Skeletal muscle cell (primary cell): ENCODE data around the gene DNAH9.

Experiments
- DNase-seq: peaks from one replicate; pipeline ENCODE4 v3.0.0-alpha.2; 2010; ENCODE audit warnings: low read depth
- H3K4me3 ChIP-seq: 2 replicates; pipeline ENCODE4 v1.5.1; 2011; ENCODE audit warnings: low read depth, mild to moderate bottlenecking, control low read depth, low read length, moderate library complexity

Gene DNAH9

GRCh38 chr17:11601661-11602060 lies 3.4 kb downstream of the DNAH9 start:
- no peak overlapping the region for H3K4me3 ChIP-seq
- no peak for DNase-seq

GRCh38 chr17:11608396-11608795 lies 10.1 kb downstream of the DNAH9 start:
- DNase-seq = no peak
- H3K4me3 ChIP-seq = no peak overlapping the region

DNA sequence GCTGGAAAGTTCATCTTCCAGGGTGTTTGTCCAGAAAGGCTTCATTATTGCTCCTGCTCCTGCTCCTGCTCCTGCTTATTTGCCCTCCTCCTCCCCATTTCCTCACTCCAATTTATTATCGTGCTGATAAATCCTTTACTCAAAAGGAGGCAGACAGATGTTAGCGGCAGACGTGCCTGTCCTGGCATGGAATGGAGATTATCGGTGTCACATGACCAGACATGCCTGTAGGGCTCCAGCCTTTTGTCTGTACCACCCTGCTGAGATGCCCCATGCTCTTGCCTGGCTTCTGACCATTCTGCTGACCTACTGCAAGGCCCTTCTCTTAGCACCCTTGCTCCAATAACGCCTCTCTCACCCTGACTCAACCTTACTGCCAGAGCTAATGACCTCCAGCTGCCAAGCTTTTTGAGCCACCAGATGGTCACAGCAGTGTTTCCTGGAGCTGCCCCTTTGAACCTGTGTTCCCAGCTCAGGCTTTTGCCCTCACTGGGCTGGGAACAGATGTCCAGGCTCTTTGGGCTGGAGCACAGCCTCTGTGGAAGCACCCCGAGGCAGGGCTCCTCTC lies 12.8 kb downstream of the DNAH9 start:
- DNase-seq = no peak
- H3K4me3 ChIP-seq = no peak overlapping the region

GRCh38 chr17:11612956-11613355 lies 14.7 kb downstream of the DNAH9 start:
- DNase-seq = no peak
- no peak overlapping the region for H3K4me3 ChIP-seq

DNA sequence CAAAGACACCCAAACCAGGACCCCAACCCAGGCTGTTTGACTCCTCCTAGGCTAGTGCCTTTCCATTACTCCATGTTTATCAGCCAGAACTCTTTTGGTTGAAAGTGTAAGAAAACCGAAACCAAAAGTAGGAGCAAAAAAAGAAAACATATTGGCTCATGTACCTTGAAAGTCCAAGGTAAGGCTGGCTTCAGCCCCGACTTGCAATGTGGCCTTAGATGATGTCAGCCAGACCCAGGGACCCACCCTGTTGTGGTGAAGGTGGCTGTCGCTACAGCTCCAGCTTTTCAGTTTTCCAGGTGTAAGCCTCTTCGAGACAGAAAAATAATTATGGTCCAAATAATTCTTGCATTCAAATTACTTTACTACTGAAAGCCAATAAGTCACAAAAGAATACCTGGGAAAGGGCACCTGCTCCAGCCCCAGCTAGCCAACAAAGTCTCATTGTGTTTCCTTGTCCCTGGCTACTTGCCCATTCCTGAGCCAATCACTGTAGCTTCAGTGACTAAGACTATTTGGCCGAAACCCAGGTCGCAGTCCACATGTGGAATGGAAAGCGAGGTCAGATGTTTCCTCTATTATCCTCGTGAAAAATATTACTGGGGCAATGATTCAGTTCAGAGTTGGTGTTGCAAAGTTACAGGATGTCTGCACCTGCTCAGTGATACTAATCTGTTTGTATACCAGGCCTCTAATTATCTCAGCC lies 20.7 kb downstream of the DNAH9 start:
- DNase-seq = no peak
- no peak overlapping the region for H3K4me3 ChIP-seq

DNA sequence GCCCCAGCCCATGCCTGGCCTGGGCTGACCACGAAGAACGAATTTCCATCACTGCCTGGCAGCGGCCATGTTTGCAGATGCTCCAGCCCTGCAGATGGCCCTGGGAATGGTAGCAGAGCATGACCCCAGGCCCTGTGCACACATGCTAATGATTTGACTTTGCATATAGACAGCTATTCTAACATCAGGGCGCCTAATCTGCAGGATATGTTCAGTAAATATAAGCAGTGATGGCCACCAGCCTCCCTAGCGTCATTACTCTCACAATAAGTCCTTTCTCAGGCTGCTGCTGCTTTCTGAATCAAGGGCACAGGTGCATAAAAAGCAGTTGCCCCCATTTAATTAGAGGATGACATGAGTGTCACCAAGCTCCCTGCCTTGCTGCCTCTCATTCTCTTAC lies 24.2 kb downstream of the DNAH9 start:
- no peak for DNase-seq
- no peak overlapping the region for H3K4me3 ChIP-seq

GRCh38 chr17:11624976-11625375 lies 26.7 kb downstream of the DNAH9 start:
- no peak for DNase-seq
- H3K4me3 ChIP-seq = no peak overlapping the region

GRCh38 chr17:11625878-11626277 lies 27.6 kb downstream of the DNAH9 start:
- no peak overlapping the region for H3K4me3 ChIP-seq
- no peak for DNase-seq

DNA sequence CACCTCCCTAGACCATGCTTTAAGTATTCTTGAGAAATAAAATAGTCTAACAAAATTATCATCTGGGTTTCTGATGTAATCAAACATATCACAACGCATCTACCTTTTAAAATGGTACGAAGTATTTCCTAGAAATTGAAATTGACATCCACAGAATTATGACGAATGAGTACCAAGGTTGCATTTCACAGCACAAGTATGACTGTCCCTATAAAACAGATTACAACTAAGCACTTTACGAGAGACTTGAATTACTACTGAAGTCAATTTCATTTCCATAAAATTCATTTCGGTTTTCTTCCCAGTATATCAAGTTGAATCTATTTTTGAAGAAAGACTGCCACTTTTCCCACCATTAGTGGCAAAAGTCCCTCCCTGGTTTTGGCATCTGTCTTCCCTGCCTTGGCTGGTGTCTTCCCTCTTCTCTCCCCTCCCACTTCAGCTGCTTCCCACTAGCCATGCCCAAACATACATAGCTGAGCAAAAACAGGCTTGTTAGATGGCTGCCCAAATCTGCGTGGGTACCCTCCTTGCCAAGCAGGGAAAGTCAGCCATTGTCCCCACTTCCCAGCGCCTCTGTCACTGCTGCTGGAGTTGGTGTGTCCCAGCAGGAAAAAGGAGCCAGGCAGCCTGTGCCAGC lies 29.2 kb downstream of the DNAH9 start:
- no peak for DNase-seq
- H3K4me3 ChIP-seq = no peak overlapping the region

GRCh38 chr17:11628374-11628773 lies 30.1 kb downstream of the DNAH9 start:
- no peak overlapping the region for H3K4me3 ChIP-seq
- DNase-seq = no peak

DNA sequence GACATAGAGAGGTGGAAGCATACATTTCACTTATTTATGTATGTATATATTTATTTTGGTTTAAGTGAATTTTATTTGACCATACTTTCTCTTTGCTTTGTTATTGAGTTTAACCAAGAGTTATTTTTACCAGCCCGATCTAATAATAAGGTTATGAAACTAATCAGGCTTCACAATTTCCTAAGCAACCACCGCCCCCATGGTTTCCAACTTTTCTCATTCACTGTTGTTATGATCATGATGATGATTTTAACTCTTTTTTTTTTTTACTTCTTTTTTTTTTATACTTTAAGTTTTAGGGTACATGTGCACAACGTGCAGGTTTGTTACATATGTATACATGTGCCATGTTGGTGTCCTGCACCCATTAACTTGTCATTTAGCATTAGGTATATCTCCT lies 30.6 kb downstream of the DNAH9 start:
- DNase-seq = no peak

GRCh38 chr17:11636771-11637170 lies 38.5 kb downstream of the DNAH9 start:
- DNase-seq = no peak
- no peak overlapping the region for H3K4me3 ChIP-seq

More for the DNA sequence above, 30.6 kb downstream of the DNAH9 start:
- H3K4me3 ChIP-seq = no peak overlapping the region

- DNase-seq = no peak
- H3K4me3 ChIP-seq = no peak overlapping the region
Observed at GRCh38 chr17:11637796-11638195, 39.5 kb downstream of the DNAH9 start.

GRCh38 chr17:11638700-11639265 lies 40.5 kb downstream of the DNAH9 start:
- DNase-seq = no peak
- H3K4me3 ChIP-seq = no peak overlapping the region

GRCh38 chr17:11639736-11640462 lies 41.6 kb downstream of the DNAH9 start:
- H3K4me3 ChIP-seq = no peak overlapping the region
- DNase-seq = no peak

- H3K4me3 ChIP-seq = no peak overlapping the region
- DNase-seq = no peak
Observed at GRCh38 chr17:11640463-11640814, 42.2 kb downstream of the DNAH9 start.

DNA sequence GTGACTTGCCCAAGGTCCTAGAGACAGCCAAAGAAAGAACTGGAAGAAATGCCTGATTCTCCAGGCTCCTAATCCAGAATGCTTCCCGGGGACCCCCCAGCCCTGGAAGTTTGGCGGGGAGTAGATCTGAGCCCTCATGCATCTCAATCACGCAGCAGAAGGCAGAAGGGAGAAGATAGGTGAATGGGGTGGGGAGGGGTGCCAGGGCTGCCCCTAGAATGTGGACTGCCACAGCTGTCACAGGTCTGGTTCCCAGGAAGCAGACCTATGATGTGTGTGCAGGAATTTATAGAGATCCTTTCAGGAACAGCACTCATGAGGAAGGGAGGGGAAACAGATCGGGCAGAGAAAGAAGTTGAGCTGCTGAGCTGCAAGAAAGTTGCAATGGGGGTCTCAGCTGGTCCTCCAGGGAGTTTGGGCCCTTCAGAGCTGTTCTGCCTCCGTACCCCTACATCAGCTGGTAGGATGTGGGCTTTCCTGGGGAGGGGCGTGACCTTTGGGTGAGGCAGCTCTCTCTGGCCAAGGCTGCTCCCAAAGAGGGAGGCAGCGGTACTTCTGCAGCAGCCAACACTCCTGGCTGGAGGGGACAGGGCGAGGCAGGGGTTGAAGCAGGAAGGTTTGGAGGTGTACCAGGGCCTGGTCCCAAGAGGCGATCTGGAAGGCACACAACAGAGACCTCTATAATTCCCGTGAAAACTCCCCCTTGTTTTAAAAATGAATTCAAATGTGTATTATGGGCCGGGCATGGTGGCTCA lies 43.4 kb downstream of the DNAH9 start:
- DNase-seq = no peak
- H3K4me3 ChIP-seq = no peak overlapping the region

DNA sequence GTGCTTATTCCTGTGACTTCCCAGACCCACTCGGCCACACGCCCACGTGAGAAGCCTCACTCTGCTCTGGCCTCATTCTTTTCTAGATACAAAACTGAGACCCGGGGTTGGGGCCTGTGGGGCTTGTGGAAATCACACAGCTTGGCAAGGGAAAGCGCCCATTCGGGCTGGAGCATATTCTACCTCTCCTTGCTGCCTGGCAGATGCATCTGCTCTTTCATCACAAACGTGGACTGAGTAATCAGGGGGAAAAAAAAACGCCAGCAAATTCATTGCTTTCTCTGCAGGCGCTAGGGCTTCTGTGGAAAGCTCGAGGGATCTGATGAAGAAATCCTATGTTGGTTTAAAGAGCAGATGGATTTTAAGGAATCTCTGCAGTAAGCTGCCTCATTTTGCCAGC lies 44.4 kb downstream of the DNAH9 start:
- DNase-seq = no peak
- no peak overlapping the region for H3K4me3 ChIP-seq

GRCh38 chr17:11643851-11644250 lies 45.6 kb downstream of the DNAH9 start:
- no peak for DNase-seq

More at GRCh38 chr17:11643851-11644250, 45.6 kb downstream of the DNAH9 start:
- no peak overlapping the region for H3K4me3 ChIP-seq
